HCEC 1CT (cell line): ENCODE data around the gene JARID2.
"Not testable (repeated sequence)": the region's sequence is repeated elsewhere in the genome, so short reads cannot be mapped to it uniquely, and the experiment has no call there.

Source experiments
- DNase-seq: peaks from one replicate; pipeline ENCODE4 v3.0.0-alpha.2; 2017

Gene JARID2

GRCh38 chr6:15290962-15291704 lies 45.3 kb downstream of the JARID2 start:
- no peak for DNase-seq

- no peak for DNase-seq
These were observed 46.9 kb downstream of the JARID2 start for GRCh38 chr6:15292721-15293302.

GRCh38 chr6:15293674-15294073 lies 47.8 kb downstream of the JARID2 start:
- DNase-seq, result no peak

GRCh38 chr6:15294504-15294903 lies 48.6 kb downstream of the JARID2 start:
- no peak for DNase-seq

GRCh38 chr6:15296249-15296648 lies 50.4 kb downstream of the JARID2 start:
- no peak for DNase-seq

- no peak for DNase-seq
These were observed 50.9 kb downstream of the JARID2 start for GRCh38 chr6:15296735-15297134.

DNA sequence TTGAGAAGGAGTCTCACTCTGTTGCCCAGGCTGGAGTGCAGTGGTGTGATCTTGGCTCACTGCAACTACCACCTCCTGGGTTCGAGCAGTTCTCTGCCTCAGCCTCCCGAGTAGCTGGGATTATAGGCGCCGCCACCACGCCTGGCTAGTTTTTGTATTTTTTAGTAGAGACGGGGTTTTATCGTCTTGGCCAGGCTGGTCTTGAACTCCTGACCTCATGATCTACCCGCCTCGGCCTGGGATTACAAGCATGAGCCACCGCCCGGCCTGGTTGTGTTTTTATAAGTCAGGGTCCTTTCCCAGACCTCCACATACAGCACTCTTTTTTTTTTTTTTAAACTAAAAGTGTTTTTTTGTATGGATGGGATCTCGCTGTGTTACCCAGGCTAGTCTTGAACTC lies 51.3 kb downstream of the JARID2 start:
- DNase-seq, result not testable (repeated sequence)

- DNase-seq, result no peak
These were observed 52.2 kb downstream of the JARID2 start for GRCh38 chr6:15297895-15298590.

DNA sequence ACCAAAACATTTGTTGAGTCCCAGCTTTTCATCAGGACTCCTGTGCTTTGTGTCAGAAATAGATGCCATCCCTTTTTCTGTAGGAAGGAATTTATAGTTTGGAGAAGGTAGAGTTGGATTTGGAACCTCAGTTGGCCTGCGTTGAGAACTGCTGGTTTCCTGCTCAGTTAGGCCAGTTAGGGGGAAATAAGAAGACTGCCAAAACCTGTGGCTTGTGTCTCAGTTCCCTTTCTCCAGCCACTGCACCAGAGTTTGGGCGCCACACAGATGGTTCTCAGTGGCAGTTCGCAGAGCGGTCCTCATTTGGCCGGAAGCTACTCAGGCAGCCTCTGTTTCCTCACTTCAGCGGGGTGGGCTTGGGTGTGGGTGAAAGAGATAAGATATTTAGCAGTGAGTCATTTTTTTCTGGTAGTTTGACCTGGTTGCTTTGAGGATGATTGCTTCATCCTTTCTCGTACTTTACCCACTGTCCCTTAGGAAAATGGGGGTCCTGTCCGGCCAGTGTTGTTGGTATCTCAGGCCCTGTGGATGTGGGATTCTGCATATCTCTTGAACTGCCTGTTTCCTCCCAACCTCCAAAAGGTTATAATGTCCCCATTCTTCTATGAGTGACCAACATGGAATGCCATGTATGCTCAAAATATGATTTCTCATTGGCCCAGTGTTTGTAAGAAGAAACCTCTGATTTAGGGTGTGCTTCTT lies 53.7 kb downstream of the JARID2 start:
- peak; percentile 54 for DNase-seq

DNA sequence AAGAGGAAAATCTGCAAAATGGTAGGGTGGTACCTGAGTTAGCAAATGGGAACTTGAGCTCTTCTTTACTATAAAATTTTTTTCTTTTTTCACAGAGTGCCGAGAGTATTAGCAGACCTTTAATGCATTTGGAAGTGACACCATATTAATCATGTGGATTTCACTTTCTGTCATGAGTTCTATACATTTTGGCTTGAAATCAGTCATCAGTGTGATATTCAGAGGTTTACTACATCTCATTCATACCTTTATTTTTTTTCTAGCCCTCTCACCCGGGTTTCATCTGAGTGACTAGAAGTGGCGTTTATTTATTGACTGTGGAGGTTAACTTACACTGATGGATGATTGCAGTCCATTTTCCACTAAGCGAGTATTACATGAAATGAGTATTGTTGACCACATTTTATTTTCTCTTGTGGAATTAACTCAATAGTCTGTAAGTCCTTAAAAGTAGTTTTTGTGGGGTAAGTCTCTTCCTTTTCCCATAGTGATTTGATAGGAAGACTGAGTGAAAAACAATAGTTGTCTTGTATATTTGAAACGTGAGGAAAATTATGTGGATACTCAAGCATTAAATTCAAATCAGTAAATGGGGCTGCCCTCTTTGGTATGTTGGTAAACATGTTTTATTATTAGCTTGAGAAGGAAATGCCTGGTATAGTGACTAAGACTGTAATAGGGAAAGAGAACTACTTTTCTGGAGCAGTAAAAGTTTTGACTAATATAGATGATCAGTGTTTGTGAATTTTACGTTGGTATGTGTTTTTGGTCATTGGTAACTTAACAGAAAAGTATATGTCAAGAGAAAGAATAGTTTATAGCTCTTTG lies 55.5 kb downstream of the JARID2 start:
- DNase-seq, result peak; percentile 14

DNA sequence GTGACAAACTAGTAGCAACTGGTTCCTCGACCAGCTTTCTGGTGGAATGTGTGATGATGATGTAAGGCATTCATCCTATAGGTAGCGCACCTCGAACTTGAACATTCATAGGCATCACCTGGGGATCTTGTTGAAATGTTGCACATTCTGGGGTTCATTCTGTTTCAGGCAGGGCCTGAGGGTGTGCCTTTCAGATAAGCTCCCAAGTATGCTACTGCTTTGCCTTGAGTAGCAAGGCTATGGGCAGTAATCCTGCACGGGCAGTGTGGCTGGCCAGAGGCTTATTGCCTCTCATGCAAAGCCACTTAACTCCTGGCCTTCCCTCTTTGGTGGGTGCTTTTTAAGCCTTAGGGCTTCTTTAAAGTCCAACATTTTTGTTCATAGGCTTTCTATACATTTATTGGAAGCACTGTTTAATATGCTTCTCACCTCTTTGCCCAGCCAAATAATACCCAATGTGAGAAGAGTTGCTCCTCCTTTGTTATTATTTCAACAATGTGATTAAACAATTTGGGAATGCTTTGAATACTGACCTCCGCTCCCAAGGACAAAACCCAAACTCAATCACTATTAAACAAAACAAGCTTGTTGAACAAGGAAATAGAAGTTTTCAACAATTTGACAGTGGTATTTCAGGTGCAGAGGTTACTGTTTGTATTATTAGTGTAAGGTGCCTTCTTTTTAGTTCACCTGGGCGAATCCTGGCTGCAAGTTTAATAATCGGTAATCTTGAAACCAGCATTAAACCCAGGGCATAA lies 57.5 kb downstream of the JARID2 start:
- DNase-seq, result no peak

DNA sequence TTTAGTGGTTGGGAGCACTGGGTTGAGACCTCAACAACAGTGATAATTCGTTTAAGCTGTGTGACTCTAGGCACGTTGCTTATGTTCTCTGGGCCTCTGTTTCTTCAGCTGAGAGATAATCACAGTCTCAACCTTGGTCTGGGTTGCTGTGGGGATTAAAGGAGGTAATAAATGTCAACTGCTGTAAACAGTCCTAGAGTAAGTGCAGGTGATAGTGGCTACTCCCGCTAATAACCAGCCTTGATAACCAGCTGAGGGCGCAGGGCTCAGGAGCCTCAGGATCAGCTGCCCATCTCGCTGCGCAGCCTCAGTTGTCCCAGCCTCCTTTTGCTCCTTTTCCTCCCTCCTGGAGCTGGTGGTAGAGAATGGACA lies 58.0 kb downstream of the JARID2 start:
- no peak for DNase-seq

DNA sequence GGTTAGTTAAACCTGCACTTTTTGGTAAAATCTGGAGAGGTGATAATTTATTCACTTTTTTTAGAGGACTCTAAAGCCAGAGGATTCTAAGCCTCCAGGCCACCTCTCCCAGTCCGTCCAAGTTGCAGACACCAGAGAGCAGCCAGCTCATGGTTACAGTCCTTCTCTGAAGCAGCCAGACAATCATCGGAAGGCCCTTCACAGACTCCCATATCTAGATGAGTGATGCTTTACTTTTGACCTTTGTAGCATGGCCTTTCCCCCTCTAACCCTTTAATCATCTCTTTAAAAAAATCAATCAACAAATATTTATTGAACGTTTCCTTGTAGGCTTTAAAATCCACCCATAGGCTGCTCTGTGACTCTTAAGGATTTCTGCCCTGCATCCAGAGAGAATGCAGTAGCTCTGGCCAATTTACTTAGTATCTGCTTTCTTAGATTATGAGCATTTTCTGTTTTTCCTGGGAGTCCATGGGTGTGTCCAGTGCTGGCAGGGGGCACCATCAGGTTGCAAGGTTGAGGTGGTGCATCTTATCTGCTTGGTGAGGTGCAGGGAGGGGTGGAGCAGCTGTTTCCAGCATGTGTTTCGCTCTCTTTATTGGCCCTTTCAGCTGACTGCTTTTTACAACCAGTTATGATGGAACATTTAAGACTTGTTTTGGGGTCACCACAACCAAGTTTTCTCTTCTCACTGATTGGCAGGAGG lies 58.6 kb downstream of the JARID2 start:
- no peak for DNase-seq

- no peak for DNase-seq
These were observed 59.6 kb downstream of the JARID2 start for GRCh38 chr6:15305496-15305895.

- no peak for DNase-seq
These were observed 60.0 kb downstream of the JARID2 start for GRCh38 chr6:15305909-15306308.

GRCh38 chr6:15308435-15309213 lies 62.8 kb downstream of the JARID2 start:
- DNase-seq, result peak; percentile 16

GRCh38 chr6:15309611-15310283 lies 63.9 kb downstream of the JARID2 start:
- no peak for DNase-seq

DNA sequence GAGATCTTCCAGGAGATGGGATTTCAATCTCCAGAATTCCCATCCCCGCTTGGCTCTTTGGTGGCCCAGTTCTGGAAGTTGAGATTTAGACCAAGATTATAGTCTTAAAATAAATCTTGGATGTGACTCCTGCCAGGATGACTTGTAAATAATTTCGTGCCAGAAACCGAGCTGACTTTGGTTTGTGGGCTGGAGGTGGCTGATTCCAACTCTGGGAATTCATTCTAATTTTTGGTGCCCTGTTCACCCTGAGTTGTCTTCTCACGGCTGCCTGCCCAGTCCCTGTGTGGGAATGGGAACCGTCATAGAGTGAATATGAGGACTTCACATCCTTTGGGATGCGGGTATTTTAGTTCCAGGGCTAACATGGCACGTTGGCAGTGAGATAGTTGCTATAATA lies 64.8 kb downstream of the JARID2 start:
- no peak for DNase-seq

- peak; percentile 33 for DNase-seq
These were observed 66.6 kb downstream of the JARID2 start for GRCh38 chr6:15312500-15312899.

GRCh38 chr6:15313367-15313766 lies 67.5 kb downstream of the JARID2 start:
- DNase-seq, result no peak
